ENCODE results near the gene CCT7. TPM values are rescaled to one million over a fixed set of nuclear protein-coding genes. Genes with fewer than 3 reads are reported as not detected.

CCT7 gene
- total RNA-seq, 3 donors from 2014 or later, result 180 to 223 (median 187) TPM

GRCh38 chr2:73266061-73266901 is 32.2 kb downstream of the CCT7 start:
- Histone ChIP-seq H3K4me3 (no peak overlapping the region), H3K4me1 (peaks cover 0 to 5% of the 10 kb centered on the region in 2 donors), H3K9me3 (no peaks in the 10 kb centered on the region), H3K36me3 (no peaks in the 10 kb centered on the region), H3K27me3 (no peaks in the 10 kb centered on the region), H3K27ac (no peak overlapping the region)
- intact Hi-C loops (cut with DNase I; ENCODE audit: low total_unique reads), result no loop called here
- no peak for DNase-seq (ENCODE audit: low spot score in 2 of 2)
- no peak for TF ChIP-seq POLR2AphosphoS5 (IDR thresholded peaks at IDR 0.05)
- TF ChIP-seq CTCF (IDR thresholded peaks at IDR 0.05), result no peak
- no peak for TF ChIP-seq POLR2A (IDR thresholded peaks at IDR 0.05)

GRCh38 chr2:73267008-73267407 is 32.9 kb downstream of the CCT7 start:
- H3K9me3 ChIP-seq, result no peaks in the 10 kb centered on the region
- intact Hi-C loops (cut with DNase I; ENCODE audit: low total_unique reads), result loop anchor here (1.0 kb wide), 1 partner anchor 20 kb away; no protein-coding TSS in a partner anchor
- H3K27ac ChIP-seq, result no peak overlapping the region
- H3K4me3 ChIP-seq, result no peak overlapping the region
- no peak for DNase-seq (ENCODE audit: low spot score in 2 of 2)
- no peaks in the 10 kb centered on the region for H3K27me3 ChIP-seq
- no peak for TF ChIP-seq CTCF (IDR thresholded peaks at IDR 0.05)
- TF ChIP-seq POLR2AphosphoS5 (IDR thresholded peaks at IDR 0.05), result no peak
- no peak for TF ChIP-seq POLR2A (IDR thresholded peaks at IDR 0.05)
- H3K36me3 ChIP-seq, result no peaks in the 10 kb centered on the region
- peaks cover 0 to 5% of the 10 kb centered on the region in 2 donors for H3K4me1 ChIP-seq

GRCh38 chr2:73268366-73268829 is 34.3 kb downstream of the CCT7 start:
- H3K27me3 ChIP-seq, result no peaks in the 10 kb centered on the region
- DNase-seq (ENCODE audit: low spot score in 2 of 2), result no peak
- TF ChIP-seq POLR2A (IDR thresholded peaks at IDR 0.05) (no peak), POLR2AphosphoS5 (IDR thresholded peaks at IDR 0.05) (no peak)
- no peaks in the 10 kb centered on the region for H3K36me3 ChIP-seq
- peak overlapping the region in 2 of 3 donors; percentile 52 to 70 for H3K4me3 ChIP-seq
- H3K4me1 ChIP-seq, result peaks cover 0 to 5% of the 10 kb centered on the region in 2 donors
- H3K27ac ChIP-seq, result peak overlapping the region in 1 of 2 donors; percentile 38
- intact Hi-C loops (cut with DNase I; ENCODE audit: low total_unique reads), result no loop called here
- H3K9me3 ChIP-seq, result no peaks in the 10 kb centered on the region

GRCh38 chr2:73268830-73269685 is 35.0 kb downstream of the CCT7 start:
- H3K36me3 ChIP-seq, result no peaks in the 10 kb centered on the region
- peak overlapping the region in 2 of 3 donors; percentile 52 to 70 for H3K4me3 ChIP-seq
- no peaks in the 10 kb centered on the region for H3K9me3 ChIP-seq
- no peak for TF ChIP-seq CTCF (IDR thresholded peaks at IDR 0.05)
- no peak for TF ChIP-seq POLR2A (IDR thresholded peaks at IDR 0.05)
- no peak for TF ChIP-seq POLR2AphosphoS5 (IDR thresholded peaks at IDR 0.05)
- H3K27ac ChIP-seq, result peak overlapping the region in 1 of 2 donors; percentile 38
- peak in 1 of 2 donors; percentile 61 for DNase-seq (ENCODE audit: low spot score in 2 of 2)
- intact Hi-C loops (cut with DNase I; ENCODE audit: low total_unique reads), result no loop called here
- peaks cover 0 to 5% of the 10 kb centered on the region in 2 donors for H3K4me1 ChIP-seq
- H3K27me3 ChIP-seq, result no peaks in the 10 kb centered on the region

GRCh38 chr2:73269686-73270465 is 35.8 kb downstream of the CCT7 start:
- no peak overlapping the region for H3K27ac ChIP-seq
- TF ChIP-seq CTCF (IDR thresholded peaks at IDR 0.05) (no peak), POLR2A (IDR thresholded peaks at IDR 0.05) (no peak), POLR2AphosphoS5 (IDR thresholded peaks at IDR 0.05) (no peak)
- H3K9me3 ChIP-seq, result no peaks in the 10 kb centered on the region
- H3K36me3 ChIP-seq, result no peaks in the 10 kb centered on the region
- no peak for DNase-seq (ENCODE audit: low spot score in 2 of 2)
- peak overlapping the region in 2 of 3 donors; percentile 52 to 70 for H3K4me3 ChIP-seq
- no peaks in the 10 kb centered on the region for H3K27me3 ChIP-seq
- peaks cover 0 to 5% of the 10 kb centered on the region in 2 donors for H3K4me1 ChIP-seq
- intact Hi-C loops (cut with DNase I; ENCODE audit: low total_unique reads), result no loop called here

Measured in breast epithelium (tissue), 4 donors.